ENCODE data around the gene ARID1B. TPM values are rescaled to one million over a fixed set of nuclear protein-coding genes. Genes with fewer than 3 reads are reported as not detected.
A peak's percentile ranks its signal among the peaks of the same experiment; 100 is the strongest.

The ARID1B gene
- total and polyA plus RNA-seq, 9 donors: 44.2 to 72.5 (median 63.5) TPM

DNA sequence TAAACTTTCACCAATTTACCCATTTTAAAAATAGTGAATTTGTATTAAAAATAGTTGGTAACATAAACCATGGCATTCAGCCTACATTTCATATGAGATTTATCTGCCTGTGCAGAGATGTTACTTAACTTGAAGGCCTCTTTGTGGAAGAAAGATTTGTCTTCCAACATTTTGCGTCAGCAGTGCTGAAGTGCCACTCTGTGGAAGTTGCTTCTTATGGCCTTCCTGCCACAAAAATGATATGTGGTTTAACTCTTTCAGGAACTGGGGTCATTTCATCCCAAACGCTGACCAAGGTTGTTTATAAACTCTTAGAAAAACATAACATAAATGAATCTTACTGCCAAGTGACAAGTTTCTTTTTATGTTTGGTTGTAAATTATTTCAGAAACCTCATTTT lies 246.8 kb downstream of the ARID1B start:
- 40% methylated on average over 1 of the region's 2 CpGs for WGBS (ENCODE audit: insufficient coverage)
- Histone ChIP-seq H3K9me3 (replicated peaks; ENCODE audit: control insufficient read depth, low read depth, low read length) (peaks cover 2% of the 10 kb centered on the region), H3K4me1 (ENCODE audit: control insufficient read depth, insufficient read depth, low read length) (peaks cover 4% of the 10 kb centered on the region), H3K27ac (ENCODE audit: low read length) (no peak overlapping the region), H3K27me3 (ENCODE audit: control insufficient read depth, insufficient read depth, low read length) (no peaks in the 10 kb centered on the region), H3K36me3 (ENCODE audit: control insufficient read depth, insufficient read depth, low read length) (no peaks in the 10 kb centered on the region), H3K4me3 (ENCODE audit: low read length) (no peak overlapping the region)
- DNase-seq: peak; percentile 57

DNA sequence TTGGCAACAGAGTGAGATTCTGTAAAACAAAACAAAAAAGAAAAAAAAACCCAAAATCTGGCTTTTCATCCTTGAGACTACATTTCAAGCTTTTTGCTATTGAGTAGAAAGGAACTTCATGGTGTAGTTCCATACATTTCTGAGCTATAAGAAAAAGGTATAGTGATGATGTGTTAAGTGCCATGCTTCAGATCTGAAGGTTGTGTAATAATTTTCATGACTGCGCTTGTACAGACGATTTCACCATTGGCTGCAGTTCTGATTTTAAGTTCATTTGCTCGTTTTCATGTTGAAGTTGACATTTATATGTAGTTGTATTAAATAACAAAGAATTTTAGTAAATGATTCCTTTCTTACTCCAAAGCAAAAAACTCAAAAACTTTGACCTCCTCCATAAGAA lies 247.6 kb downstream of the ARID1B start:
- H3K9me3 ChIP-seq (replicated peaks; ENCODE audit: control insufficient read depth, low read depth, low read length): peaks cover 2% of the 10 kb centered on the region
- peaks cover 4% of the 10 kb centered on the region for H3K4me1 ChIP-seq (ENCODE audit: control insufficient read depth, insufficient read depth, low read length)
- no CpG with 5 or more reads among the region's 3 CpGs for WGBS (ENCODE audit: insufficient coverage)
- H3K27ac ChIP-seq (ENCODE audit: low read length): no peak overlapping the region
- no peak for DNase-seq
- no peaks in the 10 kb centered on the region for H3K27me3 ChIP-seq (ENCODE audit: control insufficient read depth, insufficient read depth, low read length)
- H3K4me3 ChIP-seq (ENCODE audit: low read length): no peak overlapping the region
- H3K36me3 ChIP-seq (ENCODE audit: control insufficient read depth, insufficient read depth, low read length): no peaks in the 10 kb centered on the region

DNA sequence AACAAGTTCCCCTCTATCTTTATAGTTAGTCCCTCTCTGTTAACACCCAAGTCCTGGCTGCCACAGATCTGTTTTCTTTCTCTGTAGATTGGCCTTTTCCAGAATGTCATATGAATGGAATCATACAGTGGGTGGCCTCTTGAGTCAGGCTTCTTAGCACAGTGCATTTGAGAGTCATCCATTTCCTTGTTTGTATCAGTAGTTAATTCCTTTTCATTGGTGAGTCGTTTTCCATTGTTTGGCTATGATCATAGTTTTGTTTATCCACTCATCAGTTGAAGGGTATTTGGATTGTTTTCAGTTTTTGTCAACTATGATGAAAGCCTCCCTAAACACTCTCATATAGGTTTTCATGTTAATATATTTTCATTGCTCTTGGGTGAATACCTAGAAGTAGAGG lies 248.3 kb downstream of the ARID1B start:
- peaks cover 2% of the 10 kb centered on the region for H3K9me3 ChIP-seq (replicated peaks; ENCODE audit: control insufficient read depth, low read depth, low read length)
- H3K27me3 ChIP-seq (ENCODE audit: control insufficient read depth, insufficient read depth, low read length): no peaks in the 10 kb centered on the region
- H3K36me3 ChIP-seq (ENCODE audit: control insufficient read depth, insufficient read depth, low read length): no peaks in the 10 kb centered on the region
- H3K4me3 ChIP-seq (ENCODE audit: low read length): no peak overlapping the region
- peaks cover 4% of the 10 kb centered on the region for H3K4me1 ChIP-seq (ENCODE audit: control insufficient read depth, insufficient read depth, low read length)
- no peak for DNase-seq
- H3K27ac ChIP-seq (ENCODE audit: low read length): no peak overlapping the region
- no CpG with 5 or more reads among the region's 1 CpG for WGBS (ENCODE audit: insufficient coverage)

DNA sequence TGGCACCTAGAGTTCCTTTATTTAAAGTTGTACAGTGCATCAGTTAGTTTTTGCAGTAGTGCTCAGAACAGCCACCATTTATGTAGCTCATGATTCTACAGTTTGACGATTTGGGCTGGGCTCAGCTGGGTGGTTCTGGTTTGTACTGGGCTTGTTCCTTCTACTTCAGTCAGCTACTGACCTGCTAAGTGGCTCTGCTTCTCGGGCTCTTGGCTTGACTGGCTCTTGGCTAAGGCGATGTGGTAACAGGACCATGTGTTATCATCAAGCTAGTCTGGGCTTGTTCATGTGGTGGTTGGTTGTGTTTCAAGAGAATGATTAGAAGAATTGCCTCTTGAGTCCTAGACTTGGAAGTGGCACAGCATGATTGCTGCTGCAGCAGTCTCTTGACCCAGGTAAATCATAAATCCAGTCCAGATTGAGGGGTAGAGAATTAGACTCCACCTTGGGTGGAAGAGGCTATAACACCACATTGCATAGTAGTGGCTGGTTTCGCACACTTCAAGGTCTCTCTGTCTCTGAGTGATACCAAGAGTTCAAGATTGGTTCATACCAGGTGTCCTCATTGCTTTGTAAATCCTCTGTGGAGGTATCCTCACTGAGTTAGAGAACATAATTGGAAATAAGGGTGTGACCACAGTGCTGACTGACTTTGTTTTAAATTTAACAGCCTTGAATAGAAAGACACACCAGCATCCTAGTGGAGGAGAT lies 253.0 kb downstream of the ARID1B start:
- 92% methylated on average over 2 of the region's 4 CpGs for WGBS (ENCODE audit: insufficient coverage)
- no peak for DNase-seq
- Histone ChIP-seq H3K27me3 (ENCODE audit: control insufficient read depth, insufficient read depth, low read length) (no peaks in the 10 kb centered on the region), H3K4me1 (ENCODE audit: control insufficient read depth, insufficient read depth, low read length) (no peaks in the 10 kb centered on the region), H3K36me3 (ENCODE audit: control insufficient read depth, insufficient read depth, low read length) (no peaks in the 10 kb centered on the region), H3K9me3 (replicated peaks; ENCODE audit: control insufficient read depth, low read depth, low read length) (peaks cover 2% of the 10 kb centered on the region), H3K4me3 (ENCODE audit: low read length) (no peak overlapping the region), H3K27ac (ENCODE audit: low read length) (no peak overlapping the region)

DNA sequence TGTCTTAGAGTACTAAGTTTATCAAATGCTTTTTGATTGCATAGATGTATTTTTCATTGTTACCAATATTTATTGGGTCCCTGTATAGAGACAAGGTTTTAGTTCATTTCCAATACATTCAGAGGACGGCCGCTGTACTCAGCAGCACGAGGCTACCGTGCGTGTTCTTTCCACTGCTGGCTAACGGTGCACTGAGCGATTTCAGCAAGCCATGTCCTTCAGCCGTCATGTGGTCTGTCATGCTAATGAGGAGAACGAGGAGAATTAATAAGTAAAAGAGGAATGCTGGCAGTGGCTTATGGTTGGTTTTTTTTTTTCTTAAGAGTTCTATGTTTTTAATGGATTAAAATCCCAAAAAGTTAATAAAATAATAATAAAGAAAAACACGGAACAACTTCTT lies 253.6 kb downstream of the ARID1B start:
- Histone ChIP-seq H3K27ac (ENCODE audit: low read length) (no peak overlapping the region), H3K4me1 (ENCODE audit: control insufficient read depth, insufficient read depth, low read length) (no peaks in the 10 kb centered on the region), H3K36me3 (ENCODE audit: control insufficient read depth, insufficient read depth, low read length) (no peaks in the 10 kb centered on the region), H3K9me3 (replicated peaks; ENCODE audit: control insufficient read depth, low read depth, low read length) (peaks cover under 1% of the 10 kb centered on the region), H3K4me3 (ENCODE audit: low read length) (no peak overlapping the region), H3K27me3 (ENCODE audit: control insufficient read depth, insufficient read depth, low read length) (no peaks in the 10 kb centered on the region)
- WGBS (ENCODE audit: insufficient coverage): 94% methylated on average over 7 of the region's 10 CpGs
- no peak for DNase-seq

GRCh38 chr6:157032923-157033322 lies 255.7 kb downstream of the ARID1B start:
- no peaks in the 10 kb centered on the region for H3K27me3 ChIP-seq (ENCODE audit: control insufficient read depth, insufficient read depth, low read length)
- H3K9me3 ChIP-seq (replicated peaks; ENCODE audit: control insufficient read depth, low read depth, low read length): no peaks in the 10 kb centered on the region
- DNase-seq: no peak
- WGBS (ENCODE audit: insufficient coverage): no CpG with 5 or more reads among the region's 4 CpGs
- H3K4me3 ChIP-seq (ENCODE audit: low read length): no peak overlapping the region
- H3K36me3 ChIP-seq (ENCODE audit: control insufficient read depth, insufficient read depth, low read length): no peaks in the 10 kb centered on the region
- H3K27ac ChIP-seq (ENCODE audit: low read length): no peak overlapping the region
- H3K4me1 ChIP-seq (ENCODE audit: control insufficient read depth, insufficient read depth, low read length): peaks cover 6% of the 10 kb centered on the region

- 24% methylated on average over 3 of the region's 5 CpGs for WGBS (ENCODE audit: insufficient coverage)
- Histone ChIP-seq H3K4me3 (ENCODE audit: low read length) (peak overlapping the region; percentile 28), H3K27me3 (ENCODE audit: control insufficient read depth, insufficient read depth, low read length) (no peaks in the 10 kb centered on the region), H3K27ac (ENCODE audit: low read length) (peak overlapping the region; percentile 76), H3K9me3 (replicated peaks; ENCODE audit: control insufficient read depth, low read depth, low read length) (no peaks in the 10 kb centered on the region), H3K36me3 (ENCODE audit: control insufficient read depth, insufficient read depth, low read length) (no peaks in the 10 kb centered on the region), H3K4me1 (ENCODE audit: control insufficient read depth, insufficient read depth, low read length) (peaks cover 6% of the 10 kb centered on the region)
- peak; percentile 56 for DNase-seq
Measured at GRCh38 chr6:157033428-157034140, 256.4 kb downstream of the ARID1B start.

DNA sequence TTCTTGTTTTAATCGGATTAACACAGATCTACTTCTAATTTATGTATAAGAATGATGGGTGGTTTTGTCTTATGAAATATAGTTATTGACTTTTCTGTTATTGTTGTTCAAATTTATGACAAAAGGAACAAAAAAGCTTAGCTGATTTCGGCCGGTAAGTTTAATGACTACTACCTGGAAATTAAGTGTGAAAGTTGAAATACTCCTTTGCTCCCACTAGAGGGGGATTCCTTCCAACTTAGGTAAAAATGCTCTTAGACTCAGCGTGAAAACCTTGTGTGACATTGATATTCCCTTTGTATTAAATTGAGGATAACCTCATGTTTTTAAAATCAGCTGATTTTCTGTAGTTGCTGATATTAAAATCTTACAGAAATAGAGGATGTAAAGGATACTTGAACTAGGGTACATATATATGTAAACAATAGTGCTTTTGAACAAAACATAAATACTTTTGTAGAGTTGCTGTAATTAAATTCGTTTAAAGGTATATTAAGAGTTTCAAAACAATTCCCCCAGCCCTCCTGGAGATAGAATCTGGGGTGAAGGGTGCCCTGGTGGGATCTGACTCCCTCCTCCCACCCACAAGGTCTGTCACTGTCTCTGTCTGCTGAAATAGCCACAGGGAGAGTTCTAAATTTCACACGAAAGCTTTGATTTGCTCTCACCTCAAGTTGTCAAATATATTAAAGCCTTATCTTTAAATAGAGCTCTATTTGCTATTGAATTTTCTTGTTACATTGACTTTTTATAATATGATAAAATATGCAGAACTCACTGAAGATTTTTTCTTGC lies 257.5 kb downstream of the ARID1B start:
- peaks cover 6% of the 10 kb centered on the region for H3K4me1 ChIP-seq (ENCODE audit: control insufficient read depth, insufficient read depth, low read length)

DNA sequence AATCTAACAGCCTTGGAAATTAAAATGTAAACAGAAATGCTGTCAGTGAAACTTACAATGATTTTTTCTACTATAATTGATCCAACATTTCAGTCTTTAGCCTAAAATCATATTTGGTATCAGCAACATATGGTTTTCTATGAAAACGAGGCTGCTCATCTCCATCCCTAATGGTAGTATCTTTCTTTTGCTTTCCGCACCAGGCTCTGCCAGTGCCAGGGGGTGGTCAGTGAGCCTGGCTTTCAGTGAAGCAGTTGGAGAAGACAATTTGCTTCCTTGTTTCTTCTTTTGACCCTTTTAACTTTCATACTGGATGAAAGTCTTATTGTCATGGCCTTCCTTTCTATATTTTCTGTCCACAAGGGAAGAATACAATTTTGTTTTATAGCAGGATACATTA lies 258.4 kb downstream of the ARID1B start:
- Histone ChIP-seq H3K36me3 (ENCODE audit: control insufficient read depth, insufficient read depth, low read length) (no peaks in the 10 kb centered on the region), H3K27ac (ENCODE audit: low read length) (no peak overlapping the region), H3K4me1 (ENCODE audit: control insufficient read depth, insufficient read depth, low read length) (peaks cover 6% of the 10 kb centered on the region), H3K27me3 (ENCODE audit: control insufficient read depth, insufficient read depth, low read length) (no peaks in the 10 kb centered on the region), H3K4me3 (ENCODE audit: low read length) (no peak overlapping the region), H3K9me3 (replicated peaks; ENCODE audit: control insufficient read depth, low read depth, low read length) (no peaks in the 10 kb centered on the region)
- no peak for DNase-seq
- WGBS (ENCODE audit: insufficient coverage): no CpG with 5 or more reads among the region's 2 CpGs

More for the DNA sequence above, 257.5 kb downstream of the ARID1B start:
- DNase-seq: peak; percentile 64
- WGBS (ENCODE audit: insufficient coverage): no CpG with 5 or more reads among the region's 6 CpGs
- no peaks in the 10 kb centered on the region for H3K27me3 ChIP-seq (ENCODE audit: control insufficient read depth, insufficient read depth, low read length)
- no peak overlapping the region for H3K27ac ChIP-seq (ENCODE audit: low read length)
- H3K4me3 ChIP-seq (ENCODE audit: low read length): no peak overlapping the region
- H3K36me3 ChIP-seq (ENCODE audit: control insufficient read depth, insufficient read depth, low read length): no peaks in the 10 kb centered on the region
- H3K9me3 ChIP-seq (replicated peaks; ENCODE audit: control insufficient read depth, low read depth, low read length): no peaks in the 10 kb centered on the region

- peaks cover 6% of the 10 kb centered on the region for H3K4me1 ChIP-seq (ENCODE audit: control insufficient read depth, insufficient read depth, low read length)
- peak; percentile 67 for DNase-seq
Measured at GRCh38 chr6:157036245-157036711, 259.1 kb downstream of the ARID1B start.

More at GRCh38 chr6:157036245-157036711, 259.1 kb downstream of the ARID1B start:
- no peak overlapping the region for H3K27ac ChIP-seq (ENCODE audit: low read length)
- no peaks in the 10 kb centered on the region for H3K36me3 ChIP-seq (ENCODE audit: control insufficient read depth, insufficient read depth, low read length)
- H3K27me3 ChIP-seq (ENCODE audit: control insufficient read depth, insufficient read depth, low read length): no peaks in the 10 kb centered on the region
- no peak overlapping the region for H3K4me3 ChIP-seq (ENCODE audit: low read length)
- WGBS (ENCODE audit: insufficient coverage): 60% methylated on average over 5 of the region's 5 CpGs
- H3K9me3 ChIP-seq (replicated peaks; ENCODE audit: control insufficient read depth, low read depth, low read length): no peaks in the 10 kb centered on the region
